Transverse colon (tissue), 4 donors: ENCODE measurements around the gene SYT7. TPM values are rescaled to one million over a fixed set of nuclear protein-coding genes. Genes with fewer than 3 reads are reported as not detected.
A peak's percentile ranks its signal among the peaks of the same experiment; 100 is the strongest.

Source experiments
- DNase-seq: peaks from one replicate; pipeline ENCODE4 v3.0.0-alpha.2; 2019
- H3K27ac ChIP-seq, 4 donors: fragments of 200-600 bp; sonication (generic); 2 replicates each; pipeline ENCODE4 v1.5.1; 2016 to 2018; ENCODE audit warnings: inconsistent platforms in 4 of 4
- H3K27me3 ChIP-seq: fragments of 200-600 bp; sonication (generic); 2 replicates; pipeline ENCODE4 v1.5.1; 2017; ENCODE audit warnings: inconsistent platforms
- H3K36me3 ChIP-seq, 4 donors: fragments of 200-600 bp; sonication (generic); 2 replicates each; pipeline ENCODE4 v1.5.1; 2017 to 2019; ENCODE audit warnings: inconsistent platforms in 4 of 4
- H3K4me1 ChIP-seq, 4 donors: fragments of 200-600 bp; sonication (generic); 2 replicates each; pipeline ENCODE4 v1.5.1; 2017 to 2020; ENCODE audit warnings: inconsistent platforms in 4 of 4
- H3K4me3 ChIP-seq, 4 donors: fragments of 200-600 bp; sonication (generic); 1 replicate in 1 of 4; 2 replicates in 3 of 4; pipeline versions ENCODE4 v1.5.1 to v1.6.1; 2017 to 2019; ENCODE audit warnings: inconsistent platforms in 4 of 4
- H3K9me3 ChIP-seq, 2 donors: fragments of 200-600 bp; sonication (generic); 2 replicates each; pipeline ENCODE4 v1.5.1; 2017 to 2019; ENCODE audit warnings: inconsistent platforms in 2 of 2
- CTCF ChIP-seq, 5 experiments: fragments of 200-600 bp in 3 of 5; fragments of 450-650 bp in 2 of 5; sonication (generic) in 3 of 5; IDR thresholded peaks; 1 replicate in 2 of 5; 2 replicates in 3 of 5; pipeline ENCODE4 v1.5.1; 2016 to 2017; ENCODE audit warnings: antibody characterized with exemption in 5 of 5, inconsistent platforms in 3 of 5, mild to moderate bottlenecking in 2 of 5, moderate library complexity in 1 of 5
- EP300 ChIP-seq: sonication (generic); formaldehyde crosslinking; IDR thresholded peaks from one replicate; pipeline ENCODE4 v1.6.1; 2017; ENCODE audit warnings: antibody characterized with exemption, low read depth
- POLR2A ChIP-seq: fragments of 450-650 bp; IDR thresholded peaks from one replicate; pipeline ENCODE4 v1.6.1; 2016; ENCODE audit warnings: antibody characterized with exemption, mild to moderate bottlenecking, moderate library complexity
- POLR2AphosphoS5 ChIP-seq, 3 donors: sonication (generic); formaldehyde crosslinking; IDR thresholded peaks; one replicate each; pipeline ENCODE4 v1.6.1; 2016; ENCODE audit warnings: antibody characterized with exemption in 3 of 3
- WGBS, 2 donors: methylation state at CpG; one replicate each; pipeline ENCODE4 v1.1.5; 2018; ENCODE audit warnings: low coverage in 1 of 2; 5-methylcytosine and 5-hydroxymethylcytosine counted together
- in situ Hi-C, 4 donors: fragments of 200-750 bp; cut with MboI; loops; one replicate each; pipeline versions ENCODE4 v1.15.0 to v1.15.1; 2017; ENCODE audit warnings: low sequenced_read_pairs in 3 of 4, low pct_ligation_motif_present in 1 of 4, low pct_unique_long_range_greater_than_20kb in 1 of 4
- intact Hi-C: fragments of 100-400 bp; cut with DNase I; formaldehyde crosslinking; loops from one replicate; pipeline ENCODE4 v1.15.1; 2023; ENCODE audit warnings: low total_unique reads
- total RNA-seq, 4 donors: library from RNA; depleted of rRNA; stranded (reverse); fragments of >200 nt; gene quantifications; one replicate each; pipeline ENCODE4 v1.1.0, GENCODE V29; 2016

The SYT7 gene
- total RNA-seq, 4 donors from 2014 or later, result 6.8 to 26.2 (median 12.8) TPM

- TF ChIP-seq EP300, result no peak
- TF ChIP-seq CTCF (IDR thresholded peaks at IDR 0.05), result no peak
- no peak for TF ChIP-seq POLR2A
- no peak for DNase-seq
These were observed 44.1 kb downstream of the SYT7 start for GRCh38 chr11:61536676-61537270.

GRCh38 chr11:61535998-61536675, 44.7 kb downstream of the SYT7 start:
- Histone ChIP-seq H3K27ac (no peak overlapping the region), H3K9me3 (no peaks in the 10 kb centered on the region), H3K4me3 (no peak overlapping the region), H3K36me3 (no peaks in the 10 kb centered on the region), H3K27me3 (no peaks in the 10 kb centered on the region), H3K4me1 (peaks cover 0 to 29% (median 22%) of the 10 kb centered on the region in 4 donors)
- no peak for DNase-seq
- in situ Hi-C loops, result no loop called here
- intact Hi-C loops, result loop anchor here (10.0 kb wide), 1 partner anchor 89 kb away; no protein-coding TSS in a partner anchor
- no peak for TF ChIP-seq POLR2A
- TF ChIP-seq POLR2AphosphoS5 (IDR thresholded peaks at IDR 0.05), result no peak
- no peak for TF ChIP-seq EP300
- no peak for TF ChIP-seq CTCF (IDR thresholded peaks at IDR 0.05)
- WGBS, 2 donors, result 75% methylated on average over 17 of the region's 17 CpGs; no CpG with 5 or more reads in 1 of the 2 donors

More at GRCh38 chr11:61536676-61537270, 44.1 kb downstream of the SYT7 start:
- no peaks in the 10 kb centered on the region for H3K36me3 ChIP-seq
- intact Hi-C loops, result loop anchor here (10.0 kb wide), 1 partner anchor 88 kb away; no protein-coding TSS in a partner anchor
- no peaks in the 10 kb centered on the region for H3K9me3 ChIP-seq
- in situ Hi-C loops, result no loop called here
- no peak overlapping the region for H3K27ac ChIP-seq
- H3K4me1 ChIP-seq, result peaks cover 0 to 25% (median 22%) of the 10 kb centered on the region in 4 donors
- H3K4me3 ChIP-seq, result no peak overlapping the region
- 100% methylated on average over 2 of the region's 2 CpGs; no CpG with 5 or more reads in 1 of the 2 donors for WGBS, 2 donors
- H3K27me3 ChIP-seq, result no peaks in the 10 kb centered on the region

GRCh38 chr11:61534933-61535839, 45.7 kb downstream of the SYT7 start:
- H3K27ac ChIP-seq, result peak overlapping the region in 2 of 4 donors; percentile 54 to 73
- intact Hi-C loops, result loop anchor here (10.0 kb wide), 1 partner anchor 90 kb away; no protein-coding TSS in a partner anchor
- DNase-seq, result no peak
- in situ Hi-C loops, result no loop called here
- no peaks in the 10 kb centered on the region for H3K9me3 ChIP-seq
- no peaks in the 10 kb centered on the region for H3K36me3 ChIP-seq
- peaks cover 0 to 30% (median 22%) of the 10 kb centered on the region in 4 donors for H3K4me1 ChIP-seq
- no peaks in the 10 kb centered on the region for H3K27me3 ChIP-seq
- H3K4me3 ChIP-seq, result no peak overlapping the region
- WGBS, 2 donors, result 67 to 73% methylated on average over 3 to 32 of the region's 32 CpGs
- TF ChIP-seq EP300 (no peak), POLR2A (no peak)

- Histone ChIP-seq H3K4me1 (peaks cover 0 to 30% (median 22%) of the 10 kb centered on the region in 4 donors), H3K4me3 (no peak overlapping the region), H3K9me3 (no peaks in the 10 kb centered on the region), H3K27me3 (no peaks in the 10 kb centered on the region), H3K27ac (peak overlapping the region in 2 of 4 donors; percentile 60 to 73), H3K36me3 (no peaks in the 10 kb centered on the region)
- peak; percentile 64 for DNase-seq
- intact Hi-C loops (loop anchor here (10.0 kb wide), 1 partner anchor 91 kb away; no protein-coding TSS in a partner anchor), in situ Hi-C loops (no loop called here)
- 58% methylated on average over 34 of the region's 36 CpGs; no CpG with 5 or more reads in 1 of the 2 donors for WGBS, 2 donors
- TF ChIP-seq EP300, result no peak
- TF ChIP-seq POLR2AphosphoS5 (IDR thresholded peaks at IDR 0.05), result no peak
- TF ChIP-seq POLR2A, result no peak
- no peak for TF ChIP-seq CTCF (IDR thresholded peaks at IDR 0.05)
These were observed 46.6 kb downstream of the SYT7 start for GRCh38 chr11:61534025-61534932.
